Measurements from ENCODE around the gene SPTBN4. TPM values are rescaled to one million over a fixed set of nuclear protein-coding genes. Genes with fewer than 3 reads are reported as not detected.
A peak's percentile ranks its signal among the peaks of the same experiment; 100 is the strongest.

SPTBN4 gene
- total RNA-seq, 1 experiment from 2014 or later: 1.9 TPM

DNA sequence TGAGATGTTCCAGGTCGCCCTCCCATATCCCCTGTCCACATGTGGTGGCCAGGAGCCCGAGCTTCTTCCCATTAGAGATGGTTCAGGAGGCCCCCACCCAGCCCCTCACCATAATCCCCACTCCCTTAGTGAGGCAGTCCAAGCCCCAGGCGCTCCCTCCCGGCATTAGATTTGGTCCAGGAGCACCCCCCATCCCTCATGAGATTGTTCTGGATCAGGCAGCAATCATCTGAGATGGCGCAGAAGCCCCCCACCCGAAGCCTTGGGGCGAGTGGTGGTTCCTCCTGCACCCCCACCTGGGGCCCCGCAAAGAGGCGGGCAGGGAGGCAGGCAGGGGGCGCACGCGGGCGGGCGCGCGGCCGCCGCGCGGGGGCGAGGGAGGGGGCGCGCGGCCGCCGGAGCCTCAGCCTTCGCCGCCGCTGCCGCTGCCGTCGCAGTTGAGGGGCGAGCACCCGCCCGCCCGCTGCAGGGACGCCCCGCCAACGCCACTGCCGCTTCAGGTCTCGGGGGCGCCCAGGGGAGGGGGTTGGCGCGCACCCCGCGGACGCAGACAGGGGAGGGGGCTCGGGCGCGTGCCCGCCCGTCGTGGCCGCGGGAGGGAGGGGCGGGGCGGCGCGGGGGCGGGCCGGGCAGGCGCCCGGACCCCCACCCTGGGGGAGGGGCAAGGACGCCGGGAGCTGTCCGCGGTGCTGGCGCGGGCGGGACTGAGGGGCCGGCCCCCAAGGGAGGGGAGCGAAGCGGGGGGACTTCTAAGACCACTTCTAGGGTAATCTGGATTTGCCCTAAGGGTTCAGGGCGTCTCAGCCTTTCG lies 63.5 kb downstream of the SPTBN4 start:
- Histone ChIP-seq H3K9me2 (replicated peaks; ENCODE audit: low read length) (no peaks in the 10 kb centered on the region), H3K4me1 (ENCODE audit: insufficient read depth, low read length) (no peaks in the 10 kb centered on the region), H3K27ac (ENCODE audit: low read length) (no peak overlapping the region), H4K20me1 (ENCODE audit: low read length) (no peaks in the 10 kb centered on the region), H3K9ac (ENCODE audit: low read length) (no peak overlapping the region), H2AFZ (ENCODE audit: low read length) (no peak overlapping the region), H3F3A (ENCODE audit: low read length, unreplicated experiment) (no peaks in the 10 kb centered on the region), H3K4me3 (ENCODE audit: low read length) (no peak overlapping the region), H3K9me3 (ENCODE audit: low read length) (no peaks in the 10 kb centered on the region), H3K4me2 (ENCODE audit: low read length) (no peak overlapping the region), H3K27me3 (ENCODE audit: low read length) (no peaks in the 10 kb centered on the region), H3K79me2 (ENCODE audit: low read length) (no peaks in the 10 kb centered on the region), H3K36me3 (ENCODE audit: low read depth, low read length) (no peaks in the 10 kb centered on the region)
- no peak for ATAC-seq
- CTCF ChIA-PET: no interaction called here
- POLR2A ChIA-PET (ENCODE audit: unreplicated experiment): no interaction called here
- intact Hi-C loops (cut with micrococcal nuclease): no loop called here
- BruUV-seq (replicated peaks): no TSS peak
- TF ChIP-seq EZH2phosphoT487 (IDR thresholded peaks at IDR 0.05; ENCODE audit: borderline replicate concordance, low read length) (no peak), CTCF (conservative IDR thresholded peaks at IDR 0.05; ENCODE audit: low read depth, low read length) (0 out of 2 replicates have a peak, but pooled peaks have one; percentile 14)
- DNase-seq: no peak

DNA sequence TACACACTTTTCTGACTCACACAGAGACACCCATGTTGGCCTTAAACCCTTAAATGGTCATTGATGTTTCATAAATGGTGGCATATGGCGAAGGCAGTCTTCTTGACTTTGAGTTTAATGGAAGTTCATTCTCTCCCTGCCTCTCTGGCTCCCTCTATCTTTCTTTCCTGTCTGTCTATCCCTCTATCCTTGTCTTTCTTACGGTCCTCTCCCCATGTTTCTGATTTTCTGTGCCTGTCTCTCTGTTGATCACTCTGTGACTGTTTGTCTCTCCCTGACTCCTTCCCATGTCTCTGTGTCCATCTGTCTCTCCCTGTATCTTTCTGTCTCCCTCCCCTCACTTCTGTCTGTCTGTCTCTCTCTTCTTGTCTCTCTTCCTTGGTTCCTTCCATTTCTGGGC lies 66.7 kb downstream of the SPTBN4 start:
- no peak for ATAC-seq
- no peak overlapping the region for H3K9ac ChIP-seq (ENCODE audit: low read length)
- H4K20me1 ChIP-seq (ENCODE audit: low read length): no peaks in the 10 kb centered on the region
- peak; percentile 31; the same call in 1 of the 2 replicates for TF ChIP-seq CTCF (conservative IDR thresholded peaks at IDR 0.05; ENCODE audit: low read depth, low read length)
- no peak for TF ChIP-seq EZH2 (IDR thresholded peaks at IDR 0.05; ENCODE audit: low read length, unreplicated experiment)
- H3K4me3 ChIP-seq (ENCODE audit: low read length): no peak overlapping the region
- H2AFZ ChIP-seq (ENCODE audit: low read length): no peak overlapping the region
- H3K9me2 ChIP-seq (replicated peaks; ENCODE audit: low read length): no peaks in the 10 kb centered on the region
- H3K79me2 ChIP-seq (ENCODE audit: low read length): no peaks in the 10 kb centered on the region
- no TSS peak for BruUV-seq (replicated peaks)
- H3K4me1 ChIP-seq (ENCODE audit: insufficient read depth, low read length): no peaks in the 10 kb centered on the region
- no peak overlapping the region for H3K27ac ChIP-seq (ENCODE audit: low read length)
- H3K9me3 ChIP-seq (ENCODE audit: low read length): no peaks in the 10 kb centered on the region
- intact Hi-C loops (cut with micrococcal nuclease): no loop called here
- H3K27me3 ChIP-seq (ENCODE audit: low read length): no peaks in the 10 kb centered on the region
- no peak for DNase-seq
- H3K36me3 ChIP-seq (ENCODE audit: low read depth, low read length): no peaks in the 10 kb centered on the region
- H3K4me2 ChIP-seq (ENCODE audit: low read length): no peak overlapping the region
- no peaks in the 10 kb centered on the region for H3F3A ChIP-seq (ENCODE audit: low read length, unreplicated experiment)
- ChIA-PET POLR2A (ENCODE audit: unreplicated experiment) (no interaction called here), CTCF (no interaction called here)

GRCh38 chr19:40534148-40534547 lies 67.3 kb downstream of the SPTBN4 start:
- Histone ChIP-seq H3K4me2 (ENCODE audit: low read length) (no peak overlapping the region), H2AFZ (ENCODE audit: low read length) (no peak overlapping the region)
- intact Hi-C loops (cut with micrococcal nuclease): no loop called here

More at GRCh38 chr19:40534148-40534547, 67.3 kb downstream of the SPTBN4 start:
- no TSS peak for BruUV-seq (replicated peaks)
- Histone ChIP-seq H3F3A (ENCODE audit: low read length, unreplicated experiment) (no peaks in the 10 kb centered on the region), H3K79me2 (ENCODE audit: low read length) (no peaks in the 10 kb centered on the region), H4K20me1 (ENCODE audit: low read length) (no peaks in the 10 kb centered on the region), H3K27me3 (ENCODE audit: low read length) (no peaks in the 10 kb centered on the region), H3K9me3 (ENCODE audit: low read length) (no peaks in the 10 kb centered on the region), H3K9ac (ENCODE audit: low read length) (no peak overlapping the region), H3K4me1 (ENCODE audit: insufficient read depth, low read length) (no peaks in the 10 kb centered on the region), H3K4me3 (ENCODE audit: low read length) (no peak overlapping the region), H3K9me2 (replicated peaks; ENCODE audit: low read length) (no peaks in the 10 kb centered on the region), H3K36me3 (ENCODE audit: low read depth, low read length) (no peaks in the 10 kb centered on the region), H3K27ac (ENCODE audit: low read length) (no peak overlapping the region)
- ChIA-PET POLR2A (ENCODE audit: unreplicated experiment) (no interaction called here), CTCF (no interaction called here)
- ATAC-seq: no peak
- no peak for DNase-seq
- TF ChIP-seq EZH2 (IDR thresholded peaks at IDR 0.05; ENCODE audit: low read length, unreplicated experiment): no peak
- no peak for TF ChIP-seq EZH2phosphoT487 (IDR thresholded peaks at IDR 0.05; ENCODE audit: borderline replicate concordance, low read length)
- no peak for TF ChIP-seq CTCF (conservative IDR thresholded peaks at IDR 0.05; ENCODE audit: low read depth, low read length)
